Retinal pigment epithelial cell (primary cell): ENCODE data around the gene PTPN14.

ENCODE experiments used
- DNase-seq: peaks from one replicate; pipeline ENCODE4 v3.0.0-alpha.2; 2010; ENCODE audit warnings: low read depth
- H3K4me3 ChIP-seq: 2 replicates; pipeline ENCODE4 v1.5.1; 2011; ENCODE audit warnings: mild to moderate bottlenecking, low read length, control low read depth, moderate library complexity
- TF ChIP-seq, protein P1 (sequence below): conservative IDR thresholded peaks from 2 replicates; pipeline ENCODE4 v1.5.1; 2011; ENCODE audit warnings: low read depth, low read length, control low read depth, inconsistent platforms

PTPN14 gene

DNA sequence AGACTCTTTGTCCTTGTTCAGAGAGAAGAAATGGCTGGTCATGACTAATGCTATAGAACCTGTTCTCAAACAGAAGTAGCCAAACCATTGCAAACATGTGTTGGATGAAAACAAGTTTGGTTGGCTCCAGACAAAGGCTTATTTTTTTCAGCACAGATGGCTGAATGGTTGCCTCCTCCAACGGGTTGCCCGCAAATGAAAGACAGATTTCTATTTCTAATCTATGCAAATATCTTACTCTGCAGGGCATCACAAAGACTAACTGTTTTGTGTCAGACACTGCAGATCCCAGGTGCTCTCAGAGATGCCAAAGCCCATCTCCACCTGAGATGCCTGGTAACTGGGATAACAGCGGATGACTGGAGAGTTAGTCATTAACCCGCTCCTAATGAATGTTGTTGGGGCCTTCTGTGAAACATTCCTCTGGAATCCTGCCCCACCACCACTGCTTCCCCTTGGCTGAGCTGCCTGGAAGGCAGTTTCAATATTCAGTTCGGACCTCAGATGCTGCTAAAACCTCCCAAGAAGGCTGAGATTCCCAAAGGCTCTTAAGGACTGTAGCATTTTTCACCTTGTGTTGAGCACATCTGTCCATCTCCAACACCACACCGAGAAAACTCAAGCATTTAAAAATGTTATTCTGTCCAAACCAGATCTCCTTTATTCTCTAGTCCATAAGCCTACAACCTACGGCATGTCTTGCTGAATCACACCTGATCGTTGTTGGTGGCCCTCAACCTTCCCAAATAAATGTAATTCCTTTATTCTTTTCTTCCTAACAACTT lies 104.4 kb downstream of the PTPN14 start:
- TF ChIP-seq, protein P1, sequence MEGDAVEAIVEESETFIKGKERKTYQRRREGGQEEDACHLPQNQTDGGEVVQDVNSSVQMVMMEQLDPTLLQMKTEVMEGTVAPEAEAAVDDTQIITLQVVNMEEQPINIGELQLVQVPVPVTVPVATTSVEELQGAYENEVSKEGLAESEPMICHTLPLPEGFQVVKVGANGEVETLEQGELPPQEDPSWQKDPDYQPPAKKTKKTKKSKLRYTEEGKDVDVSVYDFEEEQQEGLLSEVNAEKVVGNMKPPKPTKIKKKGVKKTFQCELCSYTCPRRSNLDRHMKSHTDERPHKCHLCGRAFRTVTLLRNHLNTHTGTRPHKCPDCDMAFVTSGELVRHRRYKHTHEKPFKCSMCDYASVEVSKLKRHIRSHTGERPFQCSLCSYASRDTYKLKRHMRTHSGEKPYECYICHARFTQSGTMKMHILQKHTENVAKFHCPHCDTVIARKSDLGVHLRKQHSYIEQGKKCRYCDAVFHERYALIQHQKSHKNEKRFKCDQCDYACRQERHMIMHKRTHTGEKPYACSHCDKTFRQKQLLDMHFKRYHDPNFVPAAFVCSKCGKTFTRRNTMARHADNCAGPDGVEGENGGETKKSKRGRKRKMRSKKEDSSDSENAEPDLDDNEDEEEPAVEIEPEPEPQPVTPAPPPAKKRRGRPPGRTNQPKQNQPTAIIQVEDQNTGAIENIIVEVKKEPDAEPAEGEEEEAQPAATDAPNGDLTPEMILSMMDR: no peak
- peak overlapping the region; percentile 29 for H3K4me3 ChIP-seq
- DNase-seq: peak; percentile 71

DNA sequence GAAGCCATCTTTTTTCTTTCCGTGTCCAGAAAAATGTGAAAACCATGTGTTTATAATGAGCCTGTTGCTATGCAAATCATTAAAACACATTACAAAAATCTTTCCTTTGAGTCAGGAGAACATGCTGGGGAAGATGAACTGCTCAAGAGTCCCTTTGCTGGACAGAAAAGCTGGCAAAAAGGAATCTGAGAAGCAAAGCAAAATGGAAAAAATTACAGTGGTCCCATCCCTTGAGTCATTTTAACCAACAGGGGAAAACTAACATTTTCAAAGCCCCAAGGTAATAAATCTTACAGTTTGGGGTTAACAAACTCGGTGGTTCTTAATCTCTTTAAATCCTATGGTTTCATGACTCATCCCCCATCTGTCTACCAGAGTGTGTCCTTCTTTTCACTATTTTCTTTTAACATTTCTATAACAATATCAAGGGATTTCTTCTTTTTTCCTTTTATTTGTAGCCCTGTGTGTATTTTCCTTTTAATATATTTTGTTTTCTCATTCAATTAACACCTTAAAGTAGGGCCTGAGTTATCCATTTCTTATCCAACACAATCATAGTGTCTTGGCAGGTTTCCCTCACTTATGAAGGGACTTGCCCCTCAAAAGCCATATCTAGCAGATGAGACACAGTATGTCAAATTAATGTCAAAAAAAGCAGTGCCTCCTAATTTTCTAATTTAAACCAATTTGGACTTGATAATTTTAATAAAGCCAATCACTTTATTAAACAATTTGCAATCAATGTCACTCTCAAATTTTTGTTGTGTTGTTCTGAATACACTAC lies 105.4 kb downstream of the PTPN14 start:
- TF ChIP-seq, protein P1: no peak
- no peak overlapping the region for H3K4me3 ChIP-seq
- DNase-seq: no peak

DNA sequence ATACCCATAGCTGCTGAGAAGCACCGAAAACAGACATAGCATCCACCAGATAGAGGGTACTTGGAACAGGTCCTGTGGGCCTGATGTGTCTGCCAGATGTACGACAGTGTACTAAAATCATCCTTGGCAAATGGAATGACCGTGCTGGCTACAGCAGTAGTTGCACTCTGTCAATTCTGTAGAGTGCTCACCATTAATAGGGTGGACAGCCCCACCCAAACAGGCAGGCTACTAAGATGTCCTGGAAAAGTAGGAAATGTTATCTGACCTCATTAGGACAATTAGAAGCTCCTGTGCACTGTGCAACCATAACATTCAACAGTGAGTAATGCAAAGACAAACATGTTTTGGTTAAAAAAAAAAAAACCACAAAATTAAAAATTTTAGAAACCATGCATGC lies 106.2 kb downstream of the PTPN14 start:
- no peak overlapping the region for H3K4me3 ChIP-seq
- no peak for DNase-seq

DNA sequence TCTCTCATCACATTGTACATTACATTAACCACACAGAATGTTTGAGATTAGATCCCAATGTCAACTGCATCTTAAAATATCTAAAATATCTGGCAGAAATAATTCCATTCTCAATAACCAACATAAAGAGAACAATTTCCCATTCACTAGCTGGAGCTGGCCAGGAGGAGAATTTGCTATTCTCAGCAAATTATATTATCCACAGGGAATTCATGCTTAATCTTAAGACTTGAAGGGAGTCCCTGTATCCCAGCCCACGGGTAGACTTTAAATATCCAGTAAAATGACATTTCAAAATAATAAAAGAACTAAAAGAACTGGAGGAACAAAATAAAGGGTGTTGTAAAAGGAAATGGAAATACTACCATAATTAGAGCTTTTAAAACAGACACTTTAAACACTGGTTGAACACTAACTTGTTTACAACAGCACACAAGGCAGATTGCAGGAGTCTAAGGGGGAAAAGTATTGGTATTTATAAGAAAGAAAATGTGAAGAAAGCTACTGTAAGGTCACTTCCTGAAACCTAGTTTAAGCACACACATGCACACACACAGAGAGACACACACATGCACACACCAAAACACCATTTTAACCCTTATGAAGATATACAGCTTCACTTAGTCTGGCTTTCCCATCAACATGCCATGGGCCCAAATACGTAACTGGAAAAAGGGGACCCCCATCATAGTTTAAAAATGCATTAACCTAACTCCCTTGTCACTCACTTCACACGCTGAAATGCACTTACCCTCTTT lies 107.0 kb downstream of the PTPN14 start:
- TF ChIP-seq, protein P1: no peak
- no peak overlapping the region for H3K4me3 ChIP-seq
- no peak for DNase-seq

More for the DNA sequence above, 106.2 kb downstream of the PTPN14 start:
- TF ChIP-seq, protein P1: no peak

DNA sequence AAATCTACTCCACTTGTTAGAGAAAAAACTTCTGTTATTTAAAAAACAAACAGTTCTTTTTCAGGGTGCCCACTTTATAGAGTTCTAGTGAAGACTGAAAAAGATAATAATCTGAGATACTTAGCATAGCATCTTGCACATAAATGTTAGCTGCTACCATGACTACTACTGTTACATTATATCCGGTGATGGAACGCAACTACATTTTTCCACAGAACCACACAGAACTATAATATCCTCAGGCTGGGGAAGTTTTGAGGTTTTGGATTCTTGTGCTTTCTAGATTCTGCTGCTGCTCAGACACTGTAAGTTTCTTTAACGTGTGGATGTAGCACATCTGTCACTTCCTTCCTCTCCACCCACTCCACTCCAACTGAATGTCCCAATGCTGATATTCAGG lies 110.3 kb downstream of the PTPN14 start:
- TF ChIP-seq, protein P1: no peak
- no peak for DNase-seq
- no peak overlapping the region for H3K4me3 ChIP-seq

DNA sequence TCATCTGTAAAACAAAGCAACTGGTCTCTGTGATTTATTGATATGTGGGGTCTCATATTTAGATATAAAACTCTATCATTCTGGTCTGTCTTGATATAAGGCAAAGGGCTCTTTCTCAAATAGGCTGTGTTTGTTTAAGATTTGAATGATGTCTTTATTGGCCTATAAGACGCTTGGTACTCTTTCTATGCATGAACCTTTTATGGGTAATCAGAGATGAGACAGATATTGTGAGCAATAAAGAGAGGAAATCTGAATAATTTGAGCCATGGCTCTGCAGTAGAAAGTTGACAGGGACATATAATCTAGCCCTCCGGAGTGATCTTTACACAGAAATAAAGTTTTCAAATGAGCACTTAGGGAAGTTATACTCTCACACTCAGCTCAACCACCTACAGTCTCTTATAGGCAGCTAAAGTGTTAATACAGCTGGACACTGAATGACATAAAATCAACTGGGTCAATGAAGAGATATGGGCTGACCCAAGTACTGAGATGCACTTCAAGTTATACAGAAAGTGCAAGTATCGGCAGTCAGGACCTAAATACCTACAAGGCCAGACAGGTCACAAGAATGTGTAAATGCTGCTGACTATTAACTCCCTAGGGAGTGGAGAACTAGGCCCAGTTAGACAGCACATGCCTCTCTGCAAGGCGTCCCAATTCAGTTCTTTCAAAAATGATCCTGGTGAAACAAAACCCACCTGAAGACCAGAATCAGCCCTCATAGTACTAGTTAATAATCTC lies 111.0 kb downstream of the PTPN14 start:
- DNase-seq: no peak
- no peak overlapping the region for H3K4me3 ChIP-seq
- TF ChIP-seq, protein P1: no peak
